ENCODE measurements around the gene LMX1B.

The LMX1B gene

GRCh38 chr9:126605792-126606482 is 7.8 kb upstream of the LMX1B start:
- DNase-seq: no peak

- DNase-seq: no peak
These were observed 7.3 kb upstream of the LMX1B start for GRCh38 chr9:126606483-126606870.

GRCh38 chr9:126607086-126607485 is 6.6 kb upstream of the LMX1B start:
- no peak for DNase-seq

- DNase-seq: no peak
These were observed 6.0 kb upstream of the LMX1B start for GRCh38 chr9:126607731-126608130.

GRCh38 chr9:126608551-126608950 is 5.2 kb upstream of the LMX1B start:
- no peak for DNase-seq

- no peak for DNase-seq
These were observed 4.5 kb upstream of the LMX1B start for GRCh38 chr9:126609191-126609590.

- no peak for DNase-seq
These were observed 3.9 kb upstream of the LMX1B start for GRCh38 chr9:126609711-126610388.

GRCh38 chr9:126611193-126611591 is 2.5 kb upstream of the LMX1B start:
- no peak for DNase-seq

GRCh38 chr9:126611592-126612325 is 2.0 kb upstream of the LMX1B start:
- peak; percentile 17 for DNase-seq

- DNase-seq: no peak
These were observed 1.4 kb upstream of the LMX1B start for GRCh38 chr9:126612326-126612812.

- DNase-seq: no peak
These were observed 701 bp upstream of the LMX1B start for GRCh38 chr9:126612813-126613641.

- no peak for DNase-seq
These were observed 343 bp downstream of the LMX1B start for GRCh38 chr9:126614088-126614454.

GRCh38 chr9:126614455-126615244 is 922 bp downstream of the LMX1B start:
- no peak for DNase-seq

GRCh38 chr9:126615245-126615790 is 1.6 kb downstream of the LMX1B start:
- no peak for DNase-seq

- DNase-seq: no peak
These were observed 2.2 kb downstream of the LMX1B start for GRCh38 chr9:126615791-126616447.

- no peak for DNase-seq
These were observed 2.8 kb downstream of the LMX1B start for GRCh38 chr9:126616521-126616976.

- DNase-seq: no peak
These were observed 3.5 kb downstream of the LMX1B start for GRCh38 chr9:126617003-126617822.

GRCh38 chr9:126617823-126618165 is 4.1 kb downstream of the LMX1B start:
- no peak for DNase-seq

- DNase-seq: no peak
These were observed 4.5 kb downstream of the LMX1B start for GRCh38 chr9:126618190-126618584.

GRCh38 chr9:126618585-126619360 is 5.0 kb downstream of the LMX1B start:
- DNase-seq: no peak
